Measurements from ENCODE around the gene SLC1A7.

The SLC1A7 gene

DNA sequence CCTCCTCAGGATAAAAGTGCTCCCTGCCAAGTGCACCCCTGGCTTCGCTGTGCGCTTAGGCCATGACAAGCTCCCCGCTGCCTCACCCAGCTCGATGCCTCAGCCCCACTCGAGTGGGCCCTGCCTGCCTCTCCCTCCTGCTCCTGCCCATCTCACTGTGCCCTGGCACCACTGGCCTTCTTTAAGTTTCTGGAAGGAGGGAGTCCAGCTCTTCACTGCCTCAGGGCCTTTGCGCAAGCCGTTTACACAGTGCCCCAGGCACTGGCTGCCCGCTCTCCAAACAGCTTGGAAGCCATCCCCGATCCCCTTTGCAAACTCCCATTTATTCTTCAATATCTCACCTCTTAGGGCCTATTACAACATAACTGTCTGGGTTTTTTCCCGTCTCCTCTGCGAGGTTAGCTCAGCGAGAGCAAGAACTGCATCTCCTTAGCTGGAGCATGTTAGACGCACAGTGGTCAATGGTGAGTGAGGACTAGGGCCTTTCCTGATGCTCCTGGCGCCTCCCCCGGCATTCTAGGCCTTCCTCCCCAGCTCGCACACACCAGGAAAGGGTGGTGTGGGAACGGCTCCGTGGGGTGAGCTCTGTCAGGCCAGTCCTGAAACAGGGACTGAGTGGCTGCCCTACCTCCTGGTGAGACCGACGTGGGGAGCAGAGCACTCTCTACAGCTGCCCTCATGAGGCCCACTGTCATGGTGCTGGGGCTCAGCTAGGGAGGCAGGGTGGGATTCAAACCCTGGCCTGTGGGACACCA is 48.5 kb downstream of the SLC1A7 start:
- POLR2A ChIA-PET, result no interaction called here
- H3K4me3 ChIP-seq (ENCODE audit: low read depth, low read length), result no peak overlapping the region
- CTCF ChIA-PET, result interaction anchor here (1.3 to 2.0 kb wide), 3 partner anchors 21 to 92 kb away, joined by 3 to 5 read pairs (median 3); no protein-coding TSS in a partner anchor
- TF ChIP-seq, protein P1, sequence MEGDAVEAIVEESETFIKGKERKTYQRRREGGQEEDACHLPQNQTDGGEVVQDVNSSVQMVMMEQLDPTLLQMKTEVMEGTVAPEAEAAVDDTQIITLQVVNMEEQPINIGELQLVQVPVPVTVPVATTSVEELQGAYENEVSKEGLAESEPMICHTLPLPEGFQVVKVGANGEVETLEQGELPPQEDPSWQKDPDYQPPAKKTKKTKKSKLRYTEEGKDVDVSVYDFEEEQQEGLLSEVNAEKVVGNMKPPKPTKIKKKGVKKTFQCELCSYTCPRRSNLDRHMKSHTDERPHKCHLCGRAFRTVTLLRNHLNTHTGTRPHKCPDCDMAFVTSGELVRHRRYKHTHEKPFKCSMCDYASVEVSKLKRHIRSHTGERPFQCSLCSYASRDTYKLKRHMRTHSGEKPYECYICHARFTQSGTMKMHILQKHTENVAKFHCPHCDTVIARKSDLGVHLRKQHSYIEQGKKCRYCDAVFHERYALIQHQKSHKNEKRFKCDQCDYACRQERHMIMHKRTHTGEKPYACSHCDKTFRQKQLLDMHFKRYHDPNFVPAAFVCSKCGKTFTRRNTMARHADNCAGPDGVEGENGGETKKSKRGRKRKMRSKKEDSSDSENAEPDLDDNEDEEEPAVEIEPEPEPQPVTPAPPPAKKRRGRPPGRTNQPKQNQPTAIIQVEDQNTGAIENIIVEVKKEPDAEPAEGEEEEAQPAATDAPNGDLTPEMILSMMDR (IDR thresholded peaks at IDR 0.05; ENCODE audit: insufficient read depth, low read length, missing control alignments), result no peak
- DNase-seq (ENCODE audit: low read depth, low spot score), result no peak

DNA sequence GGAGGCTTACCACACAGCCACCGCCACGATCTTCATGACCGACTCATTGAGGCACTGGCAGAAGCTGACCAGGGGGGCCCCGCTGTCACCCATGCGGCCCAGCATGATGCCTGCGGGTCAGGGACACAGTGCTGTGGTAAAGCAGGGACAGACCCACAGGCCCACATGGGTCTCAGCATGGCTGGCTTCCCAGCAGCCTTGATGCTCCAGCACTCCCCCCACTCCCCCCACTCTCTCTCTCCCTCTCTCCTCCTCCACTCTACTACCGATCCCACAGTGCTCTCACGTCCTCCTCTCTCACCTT is 49.0 kb downstream of the SLC1A7 start:
- DNase-seq (ENCODE audit: low read depth, low spot score), result no peak
- ChIA-PET CTCF (interaction anchor here (1.3 to 2.0 kb wide), 3 partner anchors 22 to 93 kb away, joined by 3 to 5 read pairs (median 3); no protein-coding TSS in a partner anchor), POLR2A (no interaction called here)
- TF ChIP-seq, protein P1 (IDR thresholded peaks at IDR 0.05; ENCODE audit: insufficient read depth, low read length, missing control alignments), result no peak
- no peak overlapping the region for H3K4me3 ChIP-seq (ENCODE audit: low read depth, low read length)

DNA sequence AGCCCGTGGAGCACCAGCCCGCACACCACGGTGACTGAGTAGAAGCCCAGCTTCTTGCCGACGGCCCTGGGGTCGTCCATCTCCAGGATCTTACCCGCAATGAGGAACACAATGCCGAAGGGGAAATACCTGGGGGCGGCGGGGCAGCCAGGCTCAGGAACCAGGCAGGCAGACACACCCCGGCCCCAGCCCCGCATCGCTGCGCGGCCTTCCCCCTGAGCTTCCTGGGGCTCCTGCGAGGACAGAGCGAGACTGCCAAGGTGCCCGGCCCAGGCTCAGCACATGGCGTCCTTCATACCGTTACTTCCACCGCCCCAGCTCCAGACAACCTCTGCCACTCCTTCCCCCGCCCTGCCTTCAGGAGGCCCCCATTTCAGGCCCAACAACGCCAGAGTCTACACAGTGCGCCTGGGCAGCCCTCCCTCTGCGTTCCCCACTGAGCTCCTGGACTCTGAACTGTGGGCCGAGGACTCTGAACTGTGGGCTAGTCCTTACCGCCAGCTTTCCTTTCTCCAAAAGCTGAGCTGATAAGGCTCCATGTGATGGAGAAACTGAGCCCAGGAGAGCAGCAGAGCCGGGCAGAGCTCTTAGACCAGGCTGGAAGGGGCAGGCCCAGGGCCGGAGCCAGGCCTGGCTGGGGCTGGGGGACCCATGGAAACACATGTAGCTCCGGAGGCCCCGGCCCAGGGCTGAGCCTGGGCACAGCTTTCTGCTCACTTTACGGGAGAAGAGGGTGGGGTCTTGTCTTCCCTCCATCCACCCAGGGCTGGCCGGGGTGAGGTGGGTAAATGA is 49.6 kb downstream of the SLC1A7 start:
- ChIA-PET POLR2A (no interaction called here), CTCF (interaction anchor here (0.6 to 2.0 kb wide), 4 partner anchors 22 to 320 kb away, joined by 3 to 5 read pairs (median 3); no protein-coding TSS in a partner anchor)
- TF ChIP-seq, protein P1 (IDR thresholded peaks at IDR 0.05; ENCODE audit: insufficient read depth, low read length, missing control alignments), result no peak
- no peak for DNase-seq (ENCODE audit: low read depth, low spot score)
- H3K4me3 ChIP-seq (ENCODE audit: low read depth, low read length), result no peak overlapping the region

DNA sequence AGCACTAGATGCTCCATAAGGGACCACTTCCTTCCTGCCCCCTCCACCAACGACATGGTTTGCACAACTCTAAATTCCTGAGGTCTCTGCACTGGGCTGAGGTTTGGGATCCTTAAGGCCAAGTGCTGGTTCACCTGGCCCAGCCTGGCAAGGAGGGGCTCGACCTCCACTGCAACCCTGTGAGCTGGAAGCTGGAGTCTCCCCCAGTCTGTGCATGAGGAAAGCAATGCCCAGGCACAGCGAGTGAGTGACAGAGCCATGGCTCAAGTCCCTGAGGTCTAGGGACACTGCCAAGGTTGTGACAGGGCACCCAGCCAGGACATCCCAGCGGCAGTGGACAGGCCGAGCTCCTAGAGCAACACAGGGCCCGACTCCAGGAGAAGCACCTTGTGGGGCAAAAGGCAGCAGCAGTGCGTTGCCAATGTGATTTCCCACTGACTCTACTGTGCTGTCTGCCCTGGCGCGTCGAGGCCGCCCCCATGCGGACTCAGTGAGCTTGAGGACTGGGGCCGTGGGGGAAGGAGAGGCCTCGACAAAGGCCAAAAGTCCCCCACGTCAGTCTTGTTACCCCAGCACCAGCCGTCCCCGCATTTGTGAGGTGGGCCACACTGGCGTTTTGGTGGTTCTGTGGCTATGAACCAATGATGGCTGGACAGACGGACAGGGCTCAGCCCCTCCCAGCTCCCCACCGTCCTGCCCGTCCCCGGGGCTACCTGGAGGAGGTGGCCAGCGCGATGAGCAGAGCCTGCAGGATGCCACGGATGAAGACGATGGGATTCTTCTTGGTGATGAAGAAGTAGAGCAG is 50.4 kb downstream of the SLC1A7 start:
- TF ChIP-seq, protein P1 (IDR thresholded peaks at IDR 0.05; ENCODE audit: insufficient read depth, low read length, missing control alignments), result no peak
- ChIA-PET CTCF (interaction anchor here (0.6 to 2.0 kb wide), 2 partner anchors 89 to 319 kb away, joined by 3 to 5 read pairs; no protein-coding TSS in a partner anchor), POLR2A (no interaction called here)
- no peak overlapping the region for H3K4me3 ChIP-seq (ENCODE audit: low read depth, low read length)
- no peak for DNase-seq (ENCODE audit: low read depth, low spot score)

DNA sequence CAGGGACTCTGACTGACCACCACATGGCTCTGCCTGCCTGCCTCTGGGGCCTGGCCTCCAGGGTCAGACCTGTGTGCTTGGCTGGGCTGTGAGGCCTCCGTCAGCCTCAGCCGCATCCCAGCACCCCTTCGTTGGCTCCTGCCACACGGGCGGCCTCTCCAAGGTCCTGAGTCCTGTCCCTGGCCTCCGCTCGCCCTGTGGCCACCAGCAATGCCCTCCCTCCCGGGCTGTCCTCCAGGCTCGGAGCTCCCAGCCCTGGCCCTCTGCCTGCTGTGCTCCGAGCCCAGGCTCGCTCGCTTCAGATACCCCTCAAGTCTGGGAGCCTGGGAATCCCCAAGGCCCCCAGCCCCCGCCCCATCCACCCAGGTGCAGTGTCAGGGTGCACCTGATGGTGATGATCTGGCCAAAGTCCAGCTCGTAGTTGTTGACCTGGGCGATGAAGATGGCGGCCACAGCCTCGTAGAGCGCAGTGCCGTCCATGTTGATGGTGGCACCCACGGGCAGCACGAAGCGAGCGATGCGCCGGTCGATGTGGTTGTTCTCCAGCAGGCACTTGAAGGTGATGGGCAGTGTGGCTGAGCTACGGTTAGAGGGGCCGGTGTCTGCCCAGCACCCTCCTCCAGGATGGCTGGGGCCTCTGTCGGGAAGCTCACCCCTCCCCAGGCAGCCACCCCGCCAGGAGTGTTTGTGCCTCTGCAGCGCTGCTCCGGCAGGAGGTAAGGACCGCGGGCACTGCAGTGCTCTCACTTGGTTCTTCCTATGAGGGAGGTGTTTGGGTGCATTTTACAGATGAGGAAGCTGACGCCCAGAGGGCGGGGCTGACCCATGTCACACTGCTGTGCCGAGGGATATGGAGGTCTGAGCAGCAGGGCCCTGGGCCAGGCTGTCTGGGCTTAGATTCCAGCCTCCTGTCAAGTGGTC is 52.0 kb downstream of the SLC1A7 start:
- ChIA-PET CTCF (interaction anchor here (1.6 kb wide), 1 partner anchor 74 kb away, joined by 3 read pairs; no protein-coding TSS in a partner anchor), POLR2A (no interaction called here)
- no peak overlapping the region for H3K4me3 ChIP-seq (ENCODE audit: low read depth, low read length)
- TF ChIP-seq, protein P1 (IDR thresholded peaks at IDR 0.05; ENCODE audit: insufficient read depth, low read length, missing control alignments), result no peak
- no peak for DNase-seq (ENCODE audit: low read depth, low spot score)

Measured in AG04449 (cell line).